ENCODE measurements around the gene PTCSC3. TPM values are rescaled to one million over a fixed set of nuclear protein-coding genes. Genes with fewer than 3 reads are reported as not detected.

The PTCSC3 gene
- total RNA-seq, 1 donor from 2014 or later = not detected

DNA sequence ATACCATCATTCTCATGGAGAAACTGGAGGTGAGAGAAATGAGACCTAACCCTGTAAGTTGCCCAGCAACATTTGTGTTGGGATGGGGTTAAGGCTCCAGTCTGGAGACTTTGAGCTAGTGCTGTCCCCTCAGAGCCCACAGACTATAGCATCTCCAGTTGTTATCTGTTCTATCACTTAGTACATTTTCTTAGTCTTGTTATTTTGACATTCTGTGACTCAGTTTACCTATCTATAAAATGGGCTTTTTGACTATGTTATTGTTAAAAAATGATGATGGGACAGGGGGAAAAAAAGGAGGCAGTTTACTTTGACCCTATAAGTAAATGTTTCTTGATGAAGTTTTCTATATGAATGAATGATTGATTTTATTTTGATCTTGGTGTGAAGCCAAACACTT, 45.8 kb upstream of the PTCSC3 start:
- Histone ChIP-seq H3K4me3 (no peak overlapping the region), H3K27ac (replicated peaks) (no peak overlapping the region), H3K36me3 (no peaks in the 10 kb centered on the region), H3K9me3 (replicated peaks) (no peaks in the 10 kb centered on the region), H3K4me1 (no peaks in the 10 kb centered on the region), H3K27me3 (ENCODE audit: low read depth) (peaks cover 31% of the 10 kb centered on the region)
- intact Hi-C loops (cut with micrococcal nuclease) = no loop called here
- TF ChIP-seq CTCF (IDR thresholded peaks at IDR 0.05; ENCODE audit: borderline replicate concordance) = no peak
- no peak for DNase-seq

DNA sequence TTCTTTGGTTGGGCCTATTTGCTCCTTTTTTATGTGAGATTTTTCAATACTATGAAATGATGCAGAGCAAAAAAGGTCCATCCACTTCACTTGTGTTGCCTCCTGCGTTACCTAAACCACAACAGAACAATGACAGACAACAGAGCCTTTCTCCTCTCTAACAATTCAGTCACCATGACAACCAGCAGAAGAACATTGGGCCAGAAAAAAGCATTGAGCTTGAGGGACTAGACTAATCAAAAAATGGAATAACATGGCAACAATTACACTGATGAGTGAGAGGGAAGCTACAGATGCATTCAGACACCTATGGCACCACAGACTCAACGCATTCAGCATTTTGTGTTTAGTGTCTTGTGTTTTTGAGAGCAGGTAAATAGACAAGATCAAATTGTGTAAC, 44.6 kb upstream of the PTCSC3 start:
- DNase-seq = no peak
- Histone ChIP-seq H3K4me1 (no peaks in the 10 kb centered on the region), H3K4me3 (no peak overlapping the region), H3K36me3 (no peaks in the 10 kb centered on the region), H3K27me3 (ENCODE audit: low read depth) (peaks cover 40% of the 10 kb centered on the region), H3K9me3 (replicated peaks) (no peaks in the 10 kb centered on the region), H3K27ac (replicated peaks) (no peak overlapping the region)
- no peak for TF ChIP-seq CTCF (IDR thresholded peaks at IDR 0.05; ENCODE audit: borderline replicate concordance)
- intact Hi-C loops (cut with micrococcal nuclease) = no loop called here

- DNase-seq = no peak
- no peak for TF ChIP-seq CTCF (IDR thresholded peaks at IDR 0.05; ENCODE audit: borderline replicate concordance)
- intact Hi-C loops (cut with micrococcal nuclease) = no loop called here
- H3K9me3 ChIP-seq (replicated peaks) = no peaks in the 10 kb centered on the region
- H3K27me3 ChIP-seq (ENCODE audit: low read depth) = peaks cover 44% of the 10 kb centered on the region
- no peak overlapping the region for H3K27ac ChIP-seq (replicated peaks)
- H3K36me3 ChIP-seq = no peaks in the 10 kb centered on the region
- no peaks in the 10 kb centered on the region for H3K4me1 ChIP-seq
- H3K4me3 ChIP-seq = no peak overlapping the region
Measured at GRCh38 chr14:36217732-36218131, 41.2 kb upstream of the PTCSC3 start.

GRCh38 chr14:36217027-36217426, 40.5 kb upstream of the PTCSC3 start:
- intact Hi-C loops (cut with micrococcal nuclease) = no loop called here
- no peaks in the 10 kb centered on the region for H3K36me3 ChIP-seq
- DNase-seq = no peak
- H3K9me3 ChIP-seq (replicated peaks) = no peaks in the 10 kb centered on the region
- H3K27ac ChIP-seq (replicated peaks) = no peak overlapping the region
- no peak for TF ChIP-seq CTCF (IDR thresholded peaks at IDR 0.05; ENCODE audit: borderline replicate concordance)
- H3K4me3 ChIP-seq = no peak overlapping the region
- H3K27me3 ChIP-seq (ENCODE audit: low read depth) = peaks cover 43% of the 10 kb centered on the region
- no peaks in the 10 kb centered on the region for H3K4me1 ChIP-seq

GRCh38 chr14:36215217-36215598, 38.7 kb upstream of the PTCSC3 start:
- H3K27me3 ChIP-seq (ENCODE audit: low read depth) = peaks cover 43% of the 10 kb centered on the region
- H3K36me3 ChIP-seq = no peaks in the 10 kb centered on the region
- DNase-seq = no peak
- no peak overlapping the region for H3K4me3 ChIP-seq
- H3K27ac ChIP-seq (replicated peaks) = no peak overlapping the region
- H3K4me1 ChIP-seq = no peaks in the 10 kb centered on the region
- TF ChIP-seq CTCF (IDR thresholded peaks at IDR 0.05; ENCODE audit: borderline replicate concordance) = no peak
- intact Hi-C loops (cut with micrococcal nuclease) = no loop called here
- H3K9me3 ChIP-seq (replicated peaks) = no peaks in the 10 kb centered on the region
